SK-N-SH treated with all-trans-retinoic acid at 6 μM for 48 hours (cell line): Measurements from ENCODE around the gene TSPAN18.

ENCODE experiments used
- GLIS3 ChIP-seq: fragments of 250-450 bp; sonication (Bioruptor Pico); IDR thresholded peaks from 2 replicates; pipeline ENCODE4 v1.5.0; 2020; ENCODE audit warnings: mild to moderate bottlenecking, moderate library complexity
- OSR1 ChIP-seq: fragments of 250-450 bp; sonication (Bioruptor Pico); IDR thresholded peaks from 2 replicates; pipeline ENCODE4 v1.8.0; 2022; ENCODE audit warnings: moderate library complexity, mild to moderate bottlenecking, inconsistent platforms
- TF ChIP-seq, protein P1 (sequence below): fragments of 250-450 bp; sonication (Bioruptor Pico); IDR thresholded peaks from 2 replicates; pipeline ENCODE4 v1.5.1; 2020; ENCODE audit warnings: low read depth, mild to moderate bottlenecking, moderate library complexity

DNA sequence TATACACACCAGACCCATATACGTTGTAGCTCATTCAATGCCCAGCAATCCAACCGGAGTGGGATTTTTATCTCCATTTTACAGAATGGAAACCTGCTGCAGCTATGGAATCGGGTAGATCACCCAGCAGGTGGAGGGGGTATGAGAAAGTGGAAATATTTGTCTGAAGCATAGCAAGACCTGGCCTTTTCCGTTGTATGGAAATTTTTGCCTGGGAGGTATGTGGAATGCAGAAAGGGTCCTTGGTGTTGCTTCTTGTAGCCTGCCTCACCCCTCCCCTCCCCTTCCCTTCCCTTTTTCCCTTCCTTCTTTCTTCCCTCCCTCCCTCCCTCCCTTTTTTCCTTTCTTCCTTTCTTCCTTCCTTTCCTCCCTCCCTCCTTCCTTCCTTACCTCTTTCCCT lies 15.2 kb downstream of the TSPAN18 start:
- TF ChIP-seq GLIS3 (CRISPR knock-in tag) (no peak), OSR1 (CRISPR knock-in tag) (no peak)
- TF ChIP-seq, protein P1, sequence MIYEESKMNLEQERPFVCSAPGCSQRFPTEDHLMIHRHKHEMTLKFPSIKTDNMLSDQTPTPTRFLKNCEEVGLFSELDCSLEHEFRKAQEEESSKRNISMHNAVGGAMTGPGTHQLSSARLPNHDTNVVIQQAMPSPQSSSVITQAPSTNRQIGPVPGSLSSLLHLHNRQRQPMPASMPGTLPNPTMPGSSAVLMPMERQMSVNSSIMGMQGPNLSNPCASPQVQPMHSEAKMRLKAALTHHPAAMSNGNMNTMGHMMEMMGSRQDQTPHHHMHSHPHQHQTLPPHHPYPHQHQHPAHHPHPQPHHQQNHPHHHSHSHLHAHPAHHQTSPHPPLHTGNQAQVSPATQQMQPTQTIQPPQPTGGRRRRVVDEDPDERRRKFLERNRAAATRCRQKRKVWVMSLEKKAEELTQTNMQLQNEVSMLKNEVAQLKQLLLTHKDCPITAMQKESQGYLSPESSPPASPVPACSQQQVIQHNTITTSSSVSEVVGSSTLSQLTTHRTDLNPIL = no peak
